Loucy (cell line): ENCODE data around the gene ACOT2.
"Not testable (repeated sequence)": the region's sequence is repeated elsewhere in the genome, so short reads cannot be mapped to it uniquely, and the experiment has no call there.

Source experiments
- H2AFZ ChIP-seq: fragments of 200-600 bp; sonication (generic); 2 replicates; pipeline ENCODE4 v1.6.0; 2016; ENCODE audit warnings: antibody characterized with exemption, mild to moderate bottlenecking, low read length, moderate library complexity
- H3F3A ChIP-seq: fragments of 200-600 bp; 2 replicates; pipeline ENCODE4 v1.6.0; 2016; ENCODE audit warnings: antibody characterized with exemption, low read depth, mild to moderate bottlenecking
- H3K27me3 ChIP-seq: fragments of 200-600 bp; sonication (generic); 2 replicates; pipeline ENCODE4 v1.6.1; 2014; ENCODE audit warnings: low read length, mild to moderate bottlenecking; ENCODE audit not compliant: insufficient read depth, poor library complexity, severe bottlenecking
- H3K36me3 ChIP-seq: fragments of 200-600 bp; sonication (generic); 2 replicates; pipeline ENCODE4 v1.6.1; 2016; ENCODE audit warnings: low read length; ENCODE audit not compliant: insufficient read depth
- H3K4me1 ChIP-seq: fragments of 200-600 bp; sonication (generic); 2 replicates; pipeline ENCODE4 v1.5.1; 2014; ENCODE audit warnings: low read length, mild to moderate bottlenecking; ENCODE audit not compliant: insufficient read depth, poor library complexity, severe bottlenecking
- H3K4me2 ChIP-seq: fragments of 200-600 bp; sonication (generic); 2 replicates; pipeline ENCODE4 v1.6.0; 2014; ENCODE audit warnings: antibody characterized with exemption, low read length, low read depth, mild to moderate bottlenecking; ENCODE audit not compliant: poor library complexity, severe bottlenecking
- H3K4me3 ChIP-seq: fragments of 200-600 bp; sonication (generic); 2 replicates; pipeline ENCODE4 v1.5.1; 2014; ENCODE audit warnings: low read length, mild to moderate bottlenecking, mixed read lengths; ENCODE audit not compliant: poor library complexity, severe bottlenecking
- H3K79me2 ChIP-seq: fragments of 200-600 bp; sonication (generic); 2 replicates; pipeline ENCODE4 v1.6.1; 2014; ENCODE audit warnings: low read length; ENCODE audit not compliant: insufficient read depth
- H3K9ac ChIP-seq: fragments of 200-600 bp; sonication (generic); 2 replicates; pipeline ENCODE4 v1.6.0; 2014; ENCODE audit warnings: mild to moderate bottlenecking, low read depth, low read length, moderate library complexity; ENCODE audit not compliant: poor library complexity, severe bottlenecking
- H3K9me2 ChIP-seq: fragments of 200-600 bp; sonication (generic); replicated peaks from 2 replicates; pipeline ENCODE4 v1.6.1; 2016; ENCODE audit warnings: low read depth, low read length, mixed read lengths
- H3K9me3 ChIP-seq: fragments of 200-600 bp; sonication (generic); 2 replicates; pipeline ENCODE4 v1.6.1; 2014; ENCODE audit warnings: mild to moderate bottlenecking, antibody characterized with exemption, low read length, low read depth; ENCODE audit not compliant: insufficient read depth
- H4K20me1 ChIP-seq: fragments of 200-600 bp; sonication (generic); 2 replicates; pipeline ENCODE4 v1.6.0; 2014; ENCODE audit warnings: antibody characterized with exemption, low read length, mild to moderate bottlenecking; ENCODE audit not compliant: insufficient read depth, poor library complexity, severe bottlenecking
- CTCF ChIP-seq: fragments of 200-600 bp; sonication (generic); conservative IDR thresholded peaks from 2 replicates; pipeline ENCODE4 v1.5.1; 2014; ENCODE audit warnings: mild to moderate bottlenecking, antibody characterized with exemption, low read length

ACOT2 gene

GRCh38 chr14:73539017-73539416 is 30.0 kb upstream of the ACOT2 start:
- H3K9me2 ChIP-seq, H3F3A ChIP-seq, H3K27me3 ChIP-seq, H3K79me2 ChIP-seq, H3K4me3 ChIP-seq, H3K9ac ChIP-seq, H2AFZ ChIP-seq, H3K4me2 ChIP-seq, H3K4me1 ChIP-seq, H3K36me3 ChIP-seq, H4K20me1 ChIP-seq, H3K9me3 ChIP-seq: not testable (repeated sequence)
- TF ChIP-seq CTCF: peak; percentile 55; the same call in 1 of the 2 replicates

GRCh38 chr14:73542961-73543360 is 26.1 kb upstream of the ACOT2 start:
- H3K9me3 ChIP-seq, H3K4me1 ChIP-seq, H3K27me3 ChIP-seq, H3K4me3 ChIP-seq, H2AFZ ChIP-seq, H4K20me1 ChIP-seq, H3K79me2 ChIP-seq, H3K9me2 ChIP-seq, H3F3A ChIP-seq, H3K4me2 ChIP-seq, H3K9ac ChIP-seq, H3K36me3 ChIP-seq: not testable (repeated sequence)

GRCh38 chr14:73545353-73545752 is 23.7 kb upstream of the ACOT2 start:
- H3K4me2 ChIP-seq, H3K4me1 ChIP-seq, H3K9me3 ChIP-seq, H4K20me1 ChIP-seq, H3K27me3 ChIP-seq, H2AFZ ChIP-seq, H3K4me3 ChIP-seq, H3K36me3 ChIP-seq, H3K9ac ChIP-seq, H3F3A ChIP-seq, H3K79me2 ChIP-seq, H3K9me2 ChIP-seq: not testable (repeated sequence)

GRCh38 chr14:73549097-73549496 is 19.9 kb upstream of the ACOT2 start:
- H3K9me2 ChIP-seq, H3K79me2 ChIP-seq, H3K9me3 ChIP-seq, H3F3A ChIP-seq, H3K36me3 ChIP-seq, H4K20me1 ChIP-seq, H3K27me3 ChIP-seq, H2AFZ ChIP-seq, H3K4me1 ChIP-seq, H3K9ac ChIP-seq, H3K4me2 ChIP-seq, H3K4me3 ChIP-seq: not testable (repeated sequence)

- not testable (repeated sequence) for H3K9ac ChIP-seq, H3K36me3 ChIP-seq, H3K4me2 ChIP-seq, H3F3A ChIP-seq, H3K4me3 ChIP-seq, H3K79me2 ChIP-seq, H3K27me3 ChIP-seq, H4K20me1 ChIP-seq, H2AFZ ChIP-seq, H3K4me1 ChIP-seq, H3K9me2 ChIP-seq, H3K9me3 ChIP-seq
Measured at GRCh38 chr14:73549889-73550524, 19.0 kb upstream of the ACOT2 start.
